HEK293 (cell line): ENCODE data around the gene DDX50.

Experiments used
- GFI1B ChIP-seq: fragments of 450-650 bp; formaldehyde crosslinking; IDR thresholded peaks from 2 replicates; pipeline ENCODE4 v1.5.1; 2016; ENCODE audit warnings: missing biosample characterization, missing genetic modification characterization
- GLIS1 ChIP-seq: fragments of 450-650 bp; formaldehyde crosslinking; IDR thresholded peaks from 2 replicates; pipeline ENCODE4 v1.5.1; 2016; ENCODE audit warnings: missing biosample characterization, missing genetic modification characterization
- KLF10 ChIP-seq: fragments of 450-650 bp; IDR thresholded peaks from 2 replicates; pipeline ENCODE4 v1.5.1; 2018; ENCODE audit warnings: missing biosample characterization, mild to moderate bottlenecking, missing genetic modification characterization
- KLF7 ChIP-seq: fragments of 450-650 bp; formaldehyde crosslinking; IDR thresholded peaks from 2 replicates; pipeline ENCODE4 v1.5.1; 2016; ENCODE audit warnings: missing biosample characterization, missing genetic modification characterization, borderline replicate concordance
- KLF9 ChIP-seq: fragments of 450-650 bp; formaldehyde crosslinking; IDR thresholded peaks from 2 replicates; pipeline ENCODE4 v1.5.1; 2016; ENCODE audit warnings: missing biosample characterization, missing genetic modification characterization, low read depth
- MYNN ChIP-seq: fragments of 450-650 bp; formaldehyde crosslinking; IDR thresholded peaks from 2 replicates; pipeline ENCODE4 v1.5.1; 2016; ENCODE audit warnings: missing biosample characterization, missing genetic modification characterization, borderline replicate concordance
- SETDB1 ChIP-seq: IDR thresholded peaks from one replicate; pipeline ENCODE4 v1.6.1; 2017; ENCODE audit warnings: mild to moderate bottlenecking, low read length, moderate library complexity, mixed read lengths; ENCODE audit not compliant: insufficient read length
- SP7 ChIP-seq: fragments of 450-650 bp; formaldehyde crosslinking; IDR thresholded peaks from 2 replicates; pipeline ENCODE4 v1.5.1; 2016; ENCODE audit warnings: missing biosample characterization, missing genetic modification characterization
- ZEB2 ChIP-seq: fragments of 450-650 bp; formaldehyde crosslinking; IDR thresholded peaks from 2 replicates; pipeline ENCODE4 v1.5.1; 2016; ENCODE audit warnings: missing biosample characterization, missing genetic modification characterization
- ZFP37 ChIP-seq: fragments of 450-650 bp; formaldehyde crosslinking; IDR thresholded peaks from 2 replicates; pipeline ENCODE4 v1.5.1; 2016; ENCODE audit warnings: missing biosample characterization, missing genetic modification characterization
- ZNF132 ChIP-seq: fragments of 450-650 bp; formaldehyde crosslinking; IDR thresholded peaks from 2 replicates; pipeline ENCODE4 v1.5.1; 2017; ENCODE audit warnings: missing biosample characterization, missing genetic modification characterization, borderline replicate concordance
- ZNF174 ChIP-seq: fragments of 450-650 bp; formaldehyde crosslinking; IDR thresholded peaks from 2 replicates; pipeline ENCODE4 v1.5.0; 2017; ENCODE audit warnings: missing biosample characterization, mild to moderate bottlenecking, missing genetic modification characterization
- ZNF24 ChIP-seq: fragments of 450-650 bp; formaldehyde crosslinking; IDR thresholded peaks from 2 replicates; pipeline ENCODE4 v1.5.1; 2016; ENCODE audit warnings: missing biosample characterization, missing genetic modification characterization
- ZNF292 ChIP-seq: fragments of 450-650 bp; formaldehyde crosslinking; IDR thresholded peaks from 2 replicates; pipeline ENCODE4 v1.5.1; 2016; ENCODE audit warnings: low read depth, missing biosample characterization, missing genetic modification characterization, borderline replicate concordance
- ZNF341 ChIP-seq: fragments of 450-650 bp; formaldehyde crosslinking; IDR thresholded peaks from 2 replicates; pipeline ENCODE4; 2016; ENCODE audit warnings: low read depth, missing biosample characterization, missing genetic modification characterization
- ZNF37A ChIP-seq: fragments of 450-650 bp; IDR thresholded peaks from 2 replicates; pipeline ENCODE4 v1.5.1; 2018; ENCODE audit warnings: missing biosample characterization, missing genetic modification characterization
- ZNF391 ChIP-seq: fragments of 450-650 bp; formaldehyde crosslinking; IDR thresholded peaks from 2 replicates; pipeline ENCODE4 v1.5.1; 2016; ENCODE audit warnings: low read depth, missing biosample characterization, missing genetic modification characterization, borderline replicate concordance
- ZNF394 ChIP-seq: fragments of 450-650 bp; formaldehyde crosslinking; IDR thresholded peaks from 2 replicates; pipeline ENCODE4 v1.5.1; 2016; ENCODE audit warnings: missing biosample characterization, missing genetic modification characterization, mild to moderate bottlenecking, moderate library complexity, borderline replicate concordance
- ZNF433 ChIP-seq: fragments of 450-650 bp; formaldehyde crosslinking; IDR thresholded peaks from 2 replicates; pipeline ENCODE4 v1.5.1; 2016; ENCODE audit warnings: missing biosample characterization, missing genetic modification characterization, low read depth
- ZNF549 ChIP-seq: fragments of 450-650 bp; IDR thresholded peaks from 2 replicates; pipeline ENCODE4 v1.5.1; 2018; ENCODE audit warnings: missing biosample characterization, missing genetic modification characterization, mild to moderate bottlenecking, inconsistent platforms, moderate library complexity
- ZNF555 ChIP-seq: fragments of 450-650 bp; formaldehyde crosslinking; conservative IDR thresholded peaks from 2 replicates; pipeline ENCODE4 v1.5.1; 2017; ENCODE audit warnings: missing biosample characterization, mild to moderate bottlenecking, missing genetic modification characterization, inconsistent platforms
- ZNF626 ChIP-seq: fragments of 450-650 bp; sonication (Bioruptor Pico); formaldehyde crosslinking; IDR thresholded peaks from 2 replicates; pipeline ENCODE4 v1.5.1; 2018; ENCODE audit warnings: missing biosample characterization, missing genetic modification characterization, inconsistent platforms
- ZNF768 ChIP-seq: fragments of 450-650 bp; formaldehyde crosslinking; IDR thresholded peaks from 2 replicates; pipeline ENCODE4 v1.5.1; 2018; ENCODE audit warnings: missing biosample characterization, mild to moderate bottlenecking, missing genetic modification characterization
- ZSCAN23 ChIP-seq: fragments of 450-650 bp; formaldehyde crosslinking; IDR thresholded peaks from 2 replicates; pipeline ENCODE4 v1.5.1; 2016; ENCODE audit warnings: missing biosample characterization, missing genetic modification characterization
- TF ChIP-seq, protein P1 (sequence below): fragments of 450-650 bp; formaldehyde crosslinking; IDR thresholded peaks from 2 replicates; pipeline ENCODE4 v1.5.1; 2017; ENCODE audit warnings: missing biosample characterization, missing genetic modification characterization
- TF ChIP-seq, protein P2 (sequence below): fragments of 450-650 bp; formaldehyde crosslinking; conservative IDR thresholded peaks from 2 replicates; pipeline ENCODE4 v1.5.1; 2016; ENCODE audit warnings: low read depth, missing biosample characterization, missing genetic modification characterization
- TF ChIP-seq, protein P3 (sequence below): fragments of 450-650 bp; formaldehyde crosslinking; IDR thresholded peaks from 2 replicates; pipeline ENCODE4 v1.5.1; 2016; ENCODE audit warnings: missing biosample characterization, missing genetic modification characterization
- TF ChIP-seq, protein P4 (sequence below): fragments of 450-650 bp; IDR thresholded peaks from 2 replicates; pipeline ENCODE4 v1.5.1; 2018; ENCODE audit warnings: missing biosample characterization, mild to moderate bottlenecking, missing genetic modification characterization
- TF ChIP-seq, protein P5 (sequence below): IDR thresholded peaks from 2 replicates; pipeline ENCODE4 v1.6.1; 2011; ENCODE audit warnings: mild to moderate bottlenecking, low read depth, low read length, borderline replicate concordance

Gene DDX50

DNA sequence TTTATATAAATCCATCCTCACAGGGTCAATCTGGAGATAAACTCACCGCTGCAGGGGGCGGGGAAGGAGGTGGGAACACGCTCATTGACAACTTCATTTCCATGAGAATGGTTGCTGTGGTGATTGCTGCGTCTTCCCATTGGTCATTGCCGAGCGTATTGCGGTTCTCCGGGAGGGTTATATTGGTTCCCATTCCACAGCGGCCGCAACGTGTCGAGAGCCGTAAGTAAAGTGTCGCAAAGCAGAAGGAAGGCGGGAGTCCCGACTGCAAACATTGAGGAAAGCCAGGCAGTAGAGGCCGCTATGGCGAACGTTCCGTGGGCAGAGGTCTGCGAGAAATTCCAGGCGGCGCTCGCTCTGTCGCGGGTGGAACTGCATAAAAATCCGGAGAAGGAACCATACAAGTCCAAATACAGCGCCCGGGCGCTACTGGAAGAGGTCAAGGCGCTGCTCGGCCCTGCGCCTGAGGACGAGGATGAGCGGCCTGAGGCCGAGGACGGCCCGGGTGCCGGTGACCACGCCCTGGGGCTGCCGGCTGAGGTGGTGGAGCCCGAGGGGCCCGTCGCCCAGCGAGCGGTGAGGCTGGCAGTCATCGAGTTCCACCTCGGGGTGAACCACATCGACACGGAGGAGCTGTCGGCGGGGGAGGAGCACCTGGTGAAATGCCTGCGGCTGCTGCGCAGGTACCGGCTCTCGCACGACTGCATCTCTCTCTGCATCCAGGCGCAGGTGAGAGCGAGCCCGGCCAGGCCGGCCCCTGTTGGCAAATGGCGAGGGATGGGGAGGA is 87.6 kb downstream of the DDX50 start, which contains the start of gene KIFBP (continued):
- TF ChIP-seq, protein P1, sequence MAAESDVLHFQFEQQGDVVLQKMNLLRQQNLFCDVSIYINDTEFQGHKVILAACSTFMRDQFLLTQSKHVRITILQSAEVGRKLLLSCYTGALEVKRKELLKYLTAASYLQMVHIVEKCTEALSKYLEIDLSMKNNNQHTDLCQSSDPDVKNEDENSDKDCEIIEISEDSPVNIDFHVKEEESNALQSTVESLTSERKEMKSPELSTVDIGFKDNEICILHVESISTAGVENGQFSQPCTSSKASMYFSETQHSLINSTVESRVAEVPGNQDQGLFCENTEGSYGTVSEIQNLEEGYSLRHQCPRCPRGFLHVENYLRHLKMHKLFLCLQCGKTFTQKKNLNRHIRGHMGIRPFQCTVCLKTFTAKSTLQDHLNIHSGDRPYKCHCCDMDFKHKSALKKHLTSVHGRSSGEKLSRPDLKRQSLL (tag by site-specific recombination): 0 out of 2 replicates have a peak, but pooled peaks have one; percentile 10
- TF ChIP-seq ZSCAN23 (tag by site-specific recombination): 0 out of 2 replicates have a peak, but pooled peaks have one; percentile 50
- TF ChIP-seq, protein P2, sequence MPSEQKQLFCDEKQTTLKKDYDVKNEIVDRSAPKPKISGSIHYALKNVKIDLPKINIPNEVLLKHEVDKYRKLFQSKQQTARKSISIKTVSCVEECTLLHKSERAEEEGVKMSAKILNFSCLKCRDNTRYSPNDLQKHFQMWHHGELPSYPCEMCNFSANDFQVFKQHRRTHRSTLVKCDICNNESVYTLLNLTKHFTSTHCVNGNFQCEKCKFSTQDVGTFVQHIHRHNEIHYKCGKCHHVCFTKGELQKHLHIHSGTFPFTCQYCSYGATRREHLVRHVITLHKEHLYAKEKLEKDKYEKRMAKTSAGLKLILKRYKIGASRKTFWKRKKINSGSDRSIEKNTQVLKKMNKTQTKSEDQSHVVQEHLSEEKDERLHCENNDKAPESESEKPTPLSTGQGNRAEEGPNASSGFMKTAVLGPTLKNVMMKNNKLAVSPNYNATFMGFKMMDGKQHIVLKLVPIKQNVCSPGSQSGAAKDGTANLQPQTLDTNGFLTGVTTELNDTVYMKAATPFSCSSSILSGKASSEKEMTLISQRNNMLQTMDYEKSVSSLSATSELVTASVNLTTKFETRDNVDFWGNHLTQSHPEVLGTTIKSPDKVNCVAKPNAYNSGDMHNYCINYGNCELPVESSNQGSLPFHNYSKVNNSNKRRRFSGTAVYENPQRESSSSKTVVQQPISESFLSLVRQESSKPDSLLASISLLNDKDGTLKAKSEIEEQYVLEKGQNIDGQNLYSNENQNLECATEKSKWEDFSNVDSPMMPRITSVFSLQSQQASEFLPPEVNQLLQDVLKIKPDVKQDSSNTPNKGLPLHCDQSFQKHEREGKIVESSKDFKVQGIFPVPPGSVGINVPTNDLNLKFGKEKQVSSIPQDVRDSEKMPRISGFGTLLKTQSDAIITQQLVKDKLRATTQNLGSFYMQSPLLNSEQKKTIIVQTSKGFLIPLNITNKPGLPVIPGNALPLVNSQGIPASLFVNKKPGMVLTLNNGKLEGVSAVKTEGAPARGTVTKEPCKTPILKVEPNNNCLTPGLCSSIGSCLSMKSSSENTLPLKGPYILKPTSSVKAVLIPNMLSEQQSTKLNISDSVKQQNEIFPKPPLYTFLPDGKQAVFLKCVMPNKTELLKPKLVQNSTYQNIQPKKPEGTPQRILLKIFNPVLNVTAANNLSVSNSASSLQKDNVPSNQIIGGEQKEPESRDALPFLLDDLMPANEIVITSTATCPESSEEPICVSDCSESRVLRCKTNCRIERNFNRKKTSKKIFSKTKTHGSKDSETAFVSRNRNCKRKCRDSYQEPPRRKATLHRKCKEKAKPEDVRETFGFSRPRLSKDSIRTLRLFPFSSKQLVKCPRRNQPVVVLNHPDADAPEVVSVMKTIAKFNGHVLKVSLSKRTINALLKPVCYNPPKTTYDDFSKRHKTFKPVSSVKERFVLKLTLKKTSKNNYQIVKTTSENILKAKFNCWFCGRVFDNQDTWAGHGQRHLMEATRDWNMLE (tag by site-specific recombination): no peak
- TF ChIP-seq ZNF174: no peak
- TF ChIP-seq ZNF292 (tag by site-specific recombination): no peak
- TF ChIP-seq MYNN (tag by site-specific recombination): 0 out of 2 replicates have a peak, but pooled peaks have one; percentile 9
- no peak for TF ChIP-seq SETDB1
- no peak for TF ChIP-seq ZNF626 (tag by site-specific recombination)
- TF ChIP-seq GLIS1 (tag by site-specific recombination): peak; percentile 80
- TF ChIP-seq, protein P3, sequence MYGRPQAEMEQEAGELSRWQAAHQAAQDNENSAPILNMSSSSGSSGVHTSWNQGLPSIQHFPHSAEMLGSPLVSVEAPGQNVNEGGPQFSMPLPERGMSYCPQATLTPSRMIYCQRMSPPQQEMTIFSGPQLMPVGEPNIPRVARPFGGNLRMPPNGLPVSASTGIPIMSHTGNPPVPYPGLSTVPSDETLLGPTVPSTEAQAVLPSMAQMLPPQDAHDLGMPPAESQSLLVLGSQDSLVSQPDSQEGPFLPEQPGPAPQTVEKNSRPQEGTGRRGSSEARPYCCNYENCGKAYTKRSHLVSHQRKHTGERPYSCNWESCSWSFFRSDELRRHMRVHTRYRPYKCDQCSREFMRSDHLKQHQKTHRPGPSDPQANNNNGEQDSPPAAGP: peak; percentile 76
- TF ChIP-seq ZNF549: no peak
- no peak for TF ChIP-seq ZNF555 (tag by site-specific recombination)
- TF ChIP-seq ZNF24 (tag by site-specific recombination): peak; percentile 79
- peak; percentile 78; the same call in 1 of the 2 replicates for TF ChIP-seq ZNF394 (tag by site-specific recombination)
- TF ChIP-seq ZNF132: no peak
- peak; percentile 60; the same call in 1 of the 2 replicates for TF ChIP-seq ZNF391 (tag by site-specific recombination)
- no peak for TF ChIP-seq ZNF341
- no peak for TF ChIP-seq ZNF768 (tag by site-specific recombination)
- TF ChIP-seq, protein P4, sequence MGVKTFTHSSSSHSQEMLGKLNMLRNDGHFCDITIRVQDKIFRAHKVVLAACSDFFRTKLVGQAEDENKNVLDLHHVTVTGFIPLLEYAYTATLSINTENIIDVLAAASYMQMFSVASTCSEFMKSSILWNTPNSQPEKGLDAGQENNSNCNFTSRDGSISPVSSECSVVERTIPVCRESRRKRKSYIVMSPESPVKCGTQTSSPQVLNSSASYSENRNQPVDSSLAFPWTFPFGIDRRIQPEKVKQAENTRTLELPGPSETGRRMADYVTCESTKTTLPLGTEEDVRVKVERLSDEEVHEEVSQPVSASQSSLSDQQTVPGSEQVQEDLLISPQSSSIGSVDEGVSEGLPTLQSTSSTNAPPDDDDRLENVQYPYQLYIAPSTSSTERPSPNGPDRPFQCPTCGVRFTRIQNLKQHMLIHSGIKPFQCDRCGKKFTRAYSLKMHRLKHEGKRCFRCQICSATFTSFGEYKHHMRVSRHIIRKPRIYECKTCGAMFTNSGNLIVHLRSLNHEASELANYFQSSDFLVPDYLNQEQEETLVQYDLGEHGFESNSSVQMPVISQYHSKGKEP: 0 out of 2 replicates have a peak, but pooled peaks have one; percentile 12
- TF ChIP-seq ZFP37 (tag by site-specific recombination): peak; percentile 92
- peak; percentile 50 for TF ChIP-seq ZEB2 (tag by site-specific recombination)
- TF ChIP-seq, protein P5, sequence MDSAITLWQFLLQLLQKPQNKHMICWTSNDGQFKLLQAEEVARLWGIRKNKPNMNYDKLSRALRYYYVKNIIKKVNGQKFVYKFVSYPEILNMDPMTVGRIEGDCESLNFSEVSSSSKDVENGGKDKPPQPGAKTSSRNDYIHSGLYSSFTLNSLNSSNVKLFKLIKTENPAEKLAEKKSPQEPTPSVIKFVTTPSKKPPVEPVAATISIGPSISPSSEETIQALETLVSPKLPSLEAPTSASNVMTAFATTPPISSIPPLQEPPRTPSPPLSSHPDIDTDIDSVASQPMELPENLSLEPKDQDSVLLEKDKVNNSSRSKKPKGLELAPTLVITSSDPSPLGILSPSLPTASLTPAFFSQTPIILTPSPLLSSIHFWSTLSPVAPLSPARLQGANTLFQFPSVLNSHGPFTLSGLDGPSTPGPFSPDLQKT: no peak
- TF ChIP-seq KLF9: peak; percentile 80
- TF ChIP-seq ZNF433 (tag by site-specific recombination): no peak
- peak; percentile 78 for TF ChIP-seq SP7
- TF ChIP-seq ZNF37A (tag by site-specific recombination): no peak
- TF ChIP-seq KLF10 (tag by site-specific recombination): no peak
- peak; percentile 97 for TF ChIP-seq KLF7 (tag by site-specific recombination)
- 0 out of 2 replicates have a peak, but pooled peaks have one; percentile 36 for TF ChIP-seq GFI1B (tag by site-specific recombination)
